Activated naive CD8-positive, alpha-beta T cell treated with anti-CD3 and anti-CD28 coated beads for 36 hours (primary cell): ENCODE measurements around the gene PCSK5. TPM values are rescaled to one million over a fixed set of nuclear protein-coding genes. Genes with fewer than 3 reads are reported as not detected.

Experiments used
- DNase-seq: peaks from one replicate; pipeline ENCODE4 v3.0.0; 2021
- H3K27ac Mint-ChIP-seq: one replicate; pipeline ENCODE4 v1.8.0; 2022; ENCODE audit warnings: mild to moderate bottlenecking, moderate library complexity, mixed read lengths
- H3K27me3 Mint-ChIP-seq: one replicate; pipeline ENCODE4 v1.8.0; 2022; ENCODE audit warnings: mild to moderate bottlenecking, mixed read lengths
- H3K36me3 Mint-ChIP-seq: one replicate; pipeline ENCODE4 v1.8.0; 2021; ENCODE audit warnings: mild to moderate bottlenecking, mixed read lengths
- H3K4me1 Mint-ChIP-seq: one replicate; pipeline ENCODE4 v1.8.0; 2021; ENCODE audit warnings: mixed read lengths
- H3K4me3 Mint-ChIP-seq: one replicate; pipeline ENCODE4 v1.8.0; 2022; ENCODE audit warnings: mild to moderate bottlenecking, moderate library complexity, mixed read lengths
- H3K9me3 Mint-ChIP-seq: one replicate; pipeline ENCODE4 v1.8.0; 2022; ENCODE audit warnings: mixed read lengths
- total RNA-seq, 2 experiments: library from RNA; stranded (reverse); gene quantifications; one replicate each; pipeline ENCODE4 v1.2.3, GENCODE V29; 2021

Gene PCSK5
- total RNA-seq, 2 experiments from 2014 or later, result 5.3 to 5.5 TPM

DNA sequence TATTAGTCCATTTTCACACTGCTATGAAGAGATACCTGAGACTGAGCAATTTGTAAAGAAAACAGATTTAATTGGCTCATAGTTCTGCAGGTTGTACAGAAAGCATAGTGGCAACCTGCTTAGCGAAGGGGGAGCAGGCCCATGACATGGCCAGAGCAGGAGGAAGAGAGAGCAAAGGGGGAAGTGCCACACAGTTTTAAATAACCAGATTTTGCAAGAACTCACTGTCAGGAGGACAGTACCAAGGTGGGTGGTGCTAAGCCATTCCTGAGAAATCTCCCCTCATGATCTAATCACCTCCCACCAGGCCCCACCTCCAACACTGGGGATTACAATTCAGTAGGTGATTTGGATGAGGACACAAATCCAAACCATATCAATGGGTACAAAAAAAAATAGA lies 16.8 kb upstream of the PCSK5 start:
- peaks cover 20% of the 10 kb centered on the region for H3K4me1 Mint-ChIP-seq
- no peaks in the 10 kb centered on the region for H3K36me3 Mint-ChIP-seq
- no peaks in the 10 kb centered on the region for H3K27me3 Mint-ChIP-seq
- DNase-seq, result no peak
- H3K27ac Mint-ChIP-seq, result no peak overlapping the region
- no peaks in the 10 kb centered on the region for H3K9me3 Mint-ChIP-seq
- H3K4me3 Mint-ChIP-seq, result no peak overlapping the region

DNA sequence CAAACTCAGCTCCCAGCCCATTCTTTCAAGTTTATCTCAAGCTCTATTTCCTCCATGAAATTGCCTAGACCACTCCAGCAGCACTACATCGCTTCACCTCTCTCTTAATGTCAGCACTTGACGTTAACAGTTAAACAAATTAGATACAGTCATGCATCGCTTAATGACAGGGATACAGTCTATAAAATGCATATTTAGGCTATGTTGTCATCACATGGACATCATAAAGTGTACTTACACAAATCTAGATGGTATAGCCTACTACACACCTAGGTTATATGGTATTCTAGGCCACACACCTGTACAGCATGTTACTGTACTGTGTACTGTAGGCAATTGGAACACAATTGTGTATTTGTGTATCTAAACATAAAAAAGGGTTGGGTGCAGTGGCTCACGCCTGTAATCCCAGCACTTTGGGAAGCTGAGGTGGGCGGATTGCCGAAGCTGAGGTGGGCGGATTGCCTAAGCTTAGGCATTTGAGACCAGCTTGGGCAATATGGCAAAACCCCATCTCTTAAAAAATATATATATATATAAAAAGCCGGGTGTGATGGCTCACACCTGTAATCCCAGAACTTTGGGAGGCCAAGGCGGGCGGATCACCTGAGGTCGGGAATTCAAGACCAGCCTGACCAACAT lies 13.4 kb upstream of the PCSK5 start:
- Mint-ChIP-seq H3K27ac (no peak overlapping the region), H3K27me3 (no peaks in the 10 kb centered on the region), H3K9me3 (no peaks in the 10 kb centered on the region), H3K36me3 (no peaks in the 10 kb centered on the region), H3K4me1 (no peaks in the 10 kb centered on the region), H3K4me3 (no peak overlapping the region)
- no peak for DNase-seq

DNA sequence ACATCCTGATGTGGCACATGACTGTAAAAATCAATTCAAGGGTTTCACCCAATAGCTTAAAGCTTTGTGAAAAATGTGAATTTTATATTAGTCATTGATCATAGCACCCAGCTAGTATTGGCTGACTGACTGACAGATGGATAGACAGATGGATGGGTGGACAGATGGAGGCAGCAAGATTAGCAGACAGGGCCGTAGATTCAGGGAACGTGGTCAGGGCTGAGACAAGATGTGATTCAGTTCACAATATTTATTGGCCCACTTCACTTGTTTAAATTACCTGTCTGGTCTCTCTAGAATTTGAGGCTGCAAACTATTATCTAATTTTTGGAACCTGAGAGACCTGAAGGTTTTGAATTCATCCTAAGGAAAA lies 12.0 kb upstream of the PCSK5 start:
- DNase-seq, result no peak
- H3K27me3 Mint-ChIP-seq, result no peaks in the 10 kb centered on the region
- H3K4me1 Mint-ChIP-seq, result no peaks in the 10 kb centered on the region
- no peaks in the 10 kb centered on the region for H3K9me3 Mint-ChIP-seq
- H3K36me3 Mint-ChIP-seq, result no peaks in the 10 kb centered on the region
- H3K27ac Mint-ChIP-seq, result no peak overlapping the region
- H3K4me3 Mint-ChIP-seq, result no peak overlapping the region

DNA sequence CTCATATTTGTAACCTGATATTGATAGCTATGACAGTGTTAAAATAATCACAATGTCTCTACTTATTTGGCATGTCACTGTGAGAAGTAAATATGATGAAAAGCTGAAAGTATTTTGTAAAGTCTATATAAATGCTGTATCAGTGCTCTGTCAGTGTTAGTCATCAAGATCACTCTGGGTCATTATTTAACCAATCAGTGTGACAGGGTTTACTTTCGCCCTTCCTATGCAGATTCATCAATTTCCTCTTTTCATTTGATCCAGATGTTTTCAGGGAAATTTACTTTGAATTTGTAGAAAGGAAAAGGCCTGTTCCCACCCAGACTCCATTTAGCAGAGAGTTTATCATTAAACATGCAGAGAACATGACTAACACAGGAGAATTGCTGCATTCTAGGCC lies 9.9 kb upstream of the PCSK5 start:
- Mint-ChIP-seq H3K36me3 (no peaks in the 10 kb centered on the region), H3K27me3 (no peaks in the 10 kb centered on the region), H3K27ac (no peak overlapping the region), H3K4me1 (no peaks in the 10 kb centered on the region), H3K9me3 (no peaks in the 10 kb centered on the region), H3K4me3 (no peak overlapping the region)
- DNase-seq, result no peak

DNA sequence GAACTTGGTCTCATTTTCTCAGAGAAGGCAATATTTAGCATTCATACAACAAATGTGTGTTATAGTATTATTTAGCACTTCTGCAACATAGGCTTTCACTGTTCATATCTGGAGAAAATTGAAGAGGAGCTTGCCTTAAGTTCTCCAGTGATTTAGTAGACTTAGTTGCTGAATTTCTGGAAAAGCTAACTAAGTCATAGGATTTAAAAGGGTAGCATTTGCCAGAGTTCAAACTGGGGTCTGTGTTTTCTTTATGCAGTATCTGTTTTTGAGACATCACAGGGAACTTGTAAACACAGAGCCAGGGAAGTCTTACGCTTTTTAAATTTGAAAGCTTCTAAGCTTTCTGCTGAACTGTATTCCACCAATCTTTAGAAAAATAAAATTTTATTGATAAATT lies 8.7 kb upstream of the PCSK5 start:
- Mint-ChIP-seq H3K36me3 (no peaks in the 10 kb centered on the region), H3K27me3 (no peaks in the 10 kb centered on the region), H3K4me1 (no peaks in the 10 kb centered on the region), H3K4me3 (no peak overlapping the region), H3K27ac (no peak overlapping the region), H3K9me3 (no peaks in the 10 kb centered on the region)
- DNase-seq, result no peak

DNA sequence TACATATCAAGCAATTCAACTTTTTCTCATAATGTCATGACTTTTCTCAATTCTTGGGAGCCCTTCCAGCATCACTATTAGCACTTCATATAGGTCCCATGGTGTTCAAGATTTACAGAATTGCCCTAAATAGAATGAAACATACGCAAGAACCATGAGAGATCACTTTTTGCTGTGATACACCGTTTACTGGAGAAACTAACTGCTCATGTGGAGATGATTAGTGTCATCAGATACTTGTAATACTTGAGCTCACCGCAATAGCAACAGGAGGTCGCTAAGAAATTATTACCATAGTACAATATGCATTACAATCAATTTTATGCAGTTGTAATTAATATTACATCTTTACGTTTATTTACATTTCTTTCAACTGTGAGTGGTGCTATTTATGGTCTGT lies 4.8 kb upstream of the PCSK5 start:
- DNase-seq, result no peak
- Mint-ChIP-seq H3K36me3 (no peaks in the 10 kb centered on the region), H3K9me3 (no peaks in the 10 kb centered on the region), H3K4me1 (peaks cover 8% of the 10 kb centered on the region), H3K4me3 (no peak overlapping the region), H3K27me3 (no peaks in the 10 kb centered on the region), H3K27ac (no peak overlapping the region)

DNA sequence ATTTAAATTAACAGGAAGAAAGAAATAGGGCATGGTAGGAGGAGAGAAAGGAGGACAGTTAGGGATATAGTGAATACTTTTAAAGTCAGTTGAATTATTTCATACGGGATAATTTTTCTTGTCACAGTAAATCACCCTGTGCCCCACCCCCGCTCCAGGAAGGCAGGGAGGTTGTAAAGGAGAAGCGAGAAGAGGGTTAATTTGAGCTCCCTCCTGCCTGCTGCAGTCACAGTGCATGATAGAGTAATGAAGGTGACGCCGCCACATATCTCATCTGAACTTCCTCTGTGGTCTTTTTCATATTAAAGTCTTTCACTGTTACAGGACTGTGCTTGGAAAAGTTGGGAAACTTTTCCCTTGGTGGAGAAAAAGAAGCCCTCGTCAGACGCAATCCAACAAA lies 896 bp upstream of the PCSK5 start:
- Mint-ChIP-seq H3K27me3 (no peaks in the 10 kb centered on the region), H3K4me1 (peaks cover 28% of the 10 kb centered on the region), H3K9me3 (no peaks in the 10 kb centered on the region), H3K36me3 (no peaks in the 10 kb centered on the region), H3K27ac (peak overlapping the region; percentile 80), H3K4me3 (peak overlapping the region; percentile 84)
- no peak for DNase-seq

DNA sequence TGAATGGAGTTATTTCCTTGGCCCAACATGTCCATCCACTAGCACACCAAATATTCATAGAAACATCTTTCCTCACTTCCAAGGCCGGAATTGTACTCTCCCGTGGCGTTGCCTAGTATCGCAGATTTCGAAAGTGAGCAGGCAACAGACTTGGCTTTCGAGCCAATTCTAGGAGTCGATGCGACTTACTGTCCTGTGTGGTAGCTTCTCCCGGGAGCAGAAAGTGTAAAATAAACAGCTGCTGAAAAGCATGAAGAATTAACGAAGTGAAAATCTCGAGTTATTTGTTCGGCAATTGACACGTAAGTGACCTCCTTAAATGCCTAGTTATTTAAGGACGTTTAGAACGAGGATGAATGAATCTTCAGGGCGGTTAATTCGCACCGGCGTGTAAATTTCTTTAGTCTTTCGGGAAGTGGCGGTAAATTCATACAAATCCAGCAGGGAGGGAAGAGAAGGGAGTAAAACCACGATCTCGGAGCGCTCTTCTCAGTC lies 449 bp upstream of the PCSK5 start:
- Mint-ChIP-seq H3K4me1 (peaks cover 32% of the 10 kb centered on the region), H3K4me3 (peak overlapping the region; percentile 84), H3K36me3 (no peaks in the 10 kb centered on the region), H3K27ac (peak overlapping the region; percentile 80), H3K27me3 (no peaks in the 10 kb centered on the region), H3K9me3 (no peaks in the 10 kb centered on the region)
- peak; percentile 10 for DNase-seq

DNA sequence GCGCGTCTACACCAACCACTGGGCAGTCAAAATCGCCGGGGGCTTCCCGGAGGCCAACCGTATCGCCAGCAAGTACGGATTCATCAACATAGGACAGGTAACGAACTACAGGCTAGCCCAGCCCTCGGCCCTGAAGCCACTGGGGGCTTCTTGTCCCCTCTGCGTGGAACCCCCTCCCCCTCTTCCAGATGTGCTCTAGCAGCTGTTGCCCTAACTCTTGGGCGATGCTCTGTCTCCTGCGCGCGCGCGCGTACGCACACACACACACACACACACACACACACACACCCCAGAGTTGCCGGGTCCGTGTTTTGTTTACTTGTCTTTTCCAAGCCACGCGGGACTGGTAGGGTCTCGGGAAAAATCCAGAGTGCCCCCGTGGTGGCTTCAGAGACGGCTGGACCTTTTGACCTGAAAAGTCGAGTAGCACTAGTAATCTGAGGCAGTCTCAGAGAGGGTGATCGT lies 836 bp downstream of the PCSK5 start:
- H3K27ac Mint-ChIP-seq, result peak overlapping the region; percentile 87
- no peaks in the 10 kb centered on the region for H3K27me3 Mint-ChIP-seq
- peaks cover 39% of the 10 kb centered on the region for H3K4me1 Mint-ChIP-seq
- H3K9me3 Mint-ChIP-seq, result no peaks in the 10 kb centered on the region
- no peaks in the 10 kb centered on the region for H3K36me3 Mint-ChIP-seq
- no peak for DNase-seq
- peak overlapping the region; percentile 98 for H3K4me3 Mint-ChIP-seq

DNA sequence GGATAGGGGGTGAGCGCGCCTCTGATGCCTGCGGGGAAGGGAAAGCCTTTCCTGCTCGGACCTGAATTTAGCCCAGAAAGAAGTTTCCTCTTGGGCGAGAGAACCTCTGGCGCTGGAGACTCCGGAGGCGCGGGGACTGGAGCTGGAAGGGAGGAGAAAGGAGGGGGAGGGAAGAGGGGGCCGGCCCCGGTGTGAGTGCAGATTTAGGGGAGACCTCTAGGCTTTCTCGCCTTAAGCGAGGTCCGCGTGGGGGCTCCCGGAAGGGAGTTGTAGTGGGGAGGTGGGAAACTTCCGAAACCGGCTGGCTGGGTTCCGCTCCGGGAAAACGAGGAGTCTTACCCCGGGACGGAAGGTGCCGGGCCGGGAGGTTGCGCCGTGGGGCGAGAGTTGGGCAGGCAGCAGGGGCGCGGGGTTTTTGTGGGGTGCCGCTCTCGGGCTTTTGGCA lies 1.3 kb downstream of the PCSK5 start:
- Mint-ChIP-seq H3K9me3 (no peaks in the 10 kb centered on the region), H3K27me3 (no peaks in the 10 kb centered on the region), H3K4me1 (peaks cover 42% of the 10 kb centered on the region), H3K27ac (peak overlapping the region; percentile 87), H3K4me3 (peak overlapping the region; percentile 98), H3K36me3 (no peaks in the 10 kb centered on the region)
- DNase-seq, result peak; percentile 34

DNA sequence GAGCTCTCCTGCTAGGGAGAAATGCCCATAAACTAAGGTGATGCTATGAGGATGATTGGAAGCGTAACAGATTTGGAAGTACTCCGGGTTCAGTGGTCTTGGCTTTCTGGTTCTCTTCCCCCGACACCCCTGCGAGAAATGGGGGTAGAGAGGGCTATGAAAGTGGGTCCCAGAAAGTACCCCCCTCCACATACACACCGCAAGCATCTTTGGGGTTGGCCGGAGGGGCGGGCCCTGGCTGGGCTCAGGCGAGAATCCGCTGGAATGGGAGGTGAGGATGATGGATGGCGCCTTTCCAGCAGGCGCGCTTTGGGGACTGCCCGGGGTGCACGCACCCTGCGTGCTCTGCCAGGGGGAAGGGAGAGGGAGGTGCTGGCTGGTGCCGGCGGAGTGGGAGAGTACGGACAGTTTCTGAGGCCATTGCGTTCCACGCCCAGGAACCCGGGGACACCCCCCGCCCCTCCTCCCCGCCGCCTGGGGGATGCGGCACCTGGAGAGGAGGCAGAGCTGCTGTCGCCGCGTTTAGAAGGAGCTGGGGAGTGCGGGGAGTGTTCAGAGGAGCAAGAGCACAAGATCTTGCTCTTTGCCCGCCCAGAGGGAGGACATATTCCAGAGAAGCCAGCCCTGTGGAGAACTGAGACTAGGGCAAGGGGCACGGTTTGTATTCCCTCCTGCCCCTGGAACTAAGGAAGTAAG lies 1.9 kb downstream of the PCSK5 start:
- DNase-seq, result peak; percentile 57
- Mint-ChIP-seq H3K27ac (peak overlapping the region; percentile 15), H3K4me3 (peak overlapping the region; percentile 98), H3K36me3 (no peaks in the 10 kb centered on the region), H3K27me3 (no peaks in the 10 kb centered on the region), H3K4me1 (peaks cover 46% of the 10 kb centered on the region), H3K9me3 (no peaks in the 10 kb centered on the region)

DNA sequence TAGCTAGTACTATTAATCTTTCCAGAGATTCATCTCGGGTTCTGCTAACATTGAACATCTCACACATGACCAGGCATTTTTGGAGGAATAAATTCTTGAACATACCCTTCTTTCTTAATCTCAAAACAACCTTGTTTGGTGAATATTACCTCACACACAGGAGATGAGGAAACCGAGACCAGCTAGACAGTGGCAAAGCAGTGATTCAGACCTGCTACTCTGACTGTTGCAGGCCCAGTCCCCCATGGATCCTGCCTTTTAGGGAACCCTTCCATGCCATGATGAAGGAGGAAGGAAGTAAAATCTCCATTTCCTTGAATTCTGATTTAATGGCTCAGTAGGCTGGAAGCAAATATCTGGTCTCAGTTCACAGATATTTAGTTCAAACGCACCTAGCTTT lies 2.6 kb downstream of the PCSK5 start:
- H3K9me3 Mint-ChIP-seq, result no peaks in the 10 kb centered on the region
- peak overlapping the region; percentile 98 for H3K4me3 Mint-ChIP-seq
- H3K36me3 Mint-ChIP-seq, result no peaks in the 10 kb centered on the region
- no peak for DNase-seq
- peaks cover 49% of the 10 kb centered on the region for H3K4me1 Mint-ChIP-seq
- no peaks in the 10 kb centered on the region for H3K27me3 Mint-ChIP-seq
- H3K27ac Mint-ChIP-seq, result no peak overlapping the region

DNA sequence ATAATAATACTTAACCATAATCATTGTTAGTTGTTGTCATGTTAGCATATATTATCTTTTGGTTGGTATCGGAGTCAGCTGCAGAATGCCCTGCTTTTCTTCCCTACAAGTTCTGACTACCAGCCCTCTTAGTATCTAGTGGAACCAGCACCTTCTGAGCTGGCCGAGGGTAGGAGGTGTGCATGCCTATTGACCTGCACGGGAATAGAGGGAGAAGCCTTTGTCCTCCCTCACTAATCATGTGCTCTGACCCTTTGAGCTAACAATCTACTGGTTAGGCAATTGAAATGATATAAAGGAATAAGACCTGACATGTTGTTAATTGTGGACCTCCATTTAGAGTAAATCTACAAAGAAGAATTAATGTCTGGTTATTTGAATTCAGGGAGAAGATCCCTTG lies 4.1 kb downstream of the PCSK5 start:
- Mint-ChIP-seq H3K27ac (no peak overlapping the region), H3K4me1 (peaks cover 53% of the 10 kb centered on the region)

DNA sequence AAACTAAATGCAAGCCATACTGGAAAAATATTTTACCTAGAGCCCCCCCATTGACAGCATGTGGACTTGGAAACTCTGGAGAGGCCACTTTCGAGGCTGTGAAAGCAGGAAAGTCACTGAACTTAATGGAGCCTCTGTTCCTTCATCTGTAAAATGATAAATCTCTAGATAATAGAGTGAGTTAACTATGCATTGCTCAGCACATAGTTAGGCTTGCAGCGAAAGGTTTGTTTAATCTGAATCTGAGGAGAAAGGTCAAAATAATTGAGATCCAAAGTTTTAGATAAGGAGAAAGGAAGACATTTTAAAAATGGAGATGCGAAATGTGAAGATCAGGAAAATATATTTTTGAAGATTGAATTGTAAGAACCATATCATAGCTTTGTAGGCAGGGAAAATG lies 4.6 kb downstream of the PCSK5 start:
- no peak for DNase-seq
- H3K36me3 Mint-ChIP-seq, result peaks cover 4% of the 10 kb centered on the region
- no peak overlapping the region for H3K27ac Mint-ChIP-seq
- no peaks in the 10 kb centered on the region for H3K27me3 Mint-ChIP-seq
- no peaks in the 10 kb centered on the region for H3K9me3 Mint-ChIP-seq
- H3K4me1 Mint-ChIP-seq, result peaks cover 52% of the 10 kb centered on the region
- no peak overlapping the region for H3K4me3 Mint-ChIP-seq

More for the DNA sequence above, 4.1 kb downstream of the PCSK5 start:
- Mint-ChIP-seq H3K36me3 (peaks cover 3% of the 10 kb centered on the region), H3K27me3 (no peaks in the 10 kb centered on the region), H3K4me3 (no peak overlapping the region), H3K9me3 (no peaks in the 10 kb centered on the region)
- DNase-seq, result no peak

DNA sequence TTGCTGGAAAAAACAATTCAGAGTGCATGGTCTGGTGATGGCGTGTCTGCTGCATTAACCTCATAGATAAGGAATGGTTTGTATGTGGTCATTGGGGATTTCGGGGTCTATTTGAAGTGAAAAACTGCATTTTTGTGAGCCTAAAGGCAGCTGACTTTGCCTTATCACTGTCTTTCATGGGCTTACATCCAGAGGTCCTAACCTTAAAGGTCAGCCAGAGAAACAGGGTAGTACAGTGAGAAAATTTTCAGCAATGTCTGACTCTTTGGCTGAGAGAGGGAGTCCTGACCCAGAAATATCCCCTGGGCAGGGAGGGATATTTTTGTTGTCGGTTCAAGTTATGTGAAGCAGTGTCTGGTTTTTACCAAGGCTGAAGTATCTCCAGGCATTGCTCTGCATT lies 5.7 kb downstream of the PCSK5 start:
- H3K27me3 Mint-ChIP-seq, result no peaks in the 10 kb centered on the region
- peaks cover 5% of the 10 kb centered on the region for H3K9me3 Mint-ChIP-seq
- DNase-seq, result no peak
- H3K4me3 Mint-ChIP-seq, result no peak overlapping the region
- H3K36me3 Mint-ChIP-seq, result peaks cover 10% of the 10 kb centered on the region
- peaks cover 52% of the 10 kb centered on the region for H3K4me1 Mint-ChIP-seq
- H3K27ac Mint-ChIP-seq, result no peak overlapping the region
